HT1080 (cell line): ENCODE results near the gene CCDC187. TPM values are rescaled to one million over a fixed set of nuclear protein-coding genes. Genes with fewer than 3 reads are reported as not detected.

Experiments
- DNase-seq: peaks from one replicate; pipeline ENCODE4 v3.0.0-alpha.2; 2015; ENCODE audit warnings: low read depth
- total RNA-seq: library from RNA; depleted of rRNA; stranded (reverse); fragments of >200 nt; shearing (Covaris generic); gene quantifications from 2 replicates; pipeline ENCODE4 v1.2.3, GENCODE V29; 2014

Gene CCDC187
- total RNA-seq, 1 experiment from 2014 or later: 0.02 TPM

- DNase-seq: no peak
These were observed 36.0 kb upstream of the CCDC187 start for GRCh38 chr9:136339958-136340310.

- peak; percentile 57 for DNase-seq
These were observed 35.5 kb upstream of the CCDC187 start for GRCh38 chr9:136339173-136339957.

- no peak for DNase-seq
These were observed 34.6 kb upstream of the CCDC187 start for GRCh38 chr9:136338511-136338910.

- no peak for DNase-seq
These were observed 33.8 kb upstream of the CCDC187 start for GRCh38 chr9:136337416-136338395.

GRCh38 chr9:136336881-136337280 lies 33.0 kb upstream of the CCDC187 start:
- DNase-seq: no peak

GRCh38 chr9:136336156-136336870 lies 32.4 kb upstream of the CCDC187 start:
- no peak for DNase-seq

GRCh38 chr9:136335296-136336155 lies 31.6 kb upstream of the CCDC187 start:
- no peak for DNase-seq

- DNase-seq: no peak
These were observed 30.6 kb upstream of the CCDC187 start for GRCh38 chr9:136334541-136334940.

- DNase-seq: no peak
These were observed 29.6 kb upstream of the CCDC187 start for GRCh38 chr9:136333486-136333885.

GRCh38 chr9:136333045-136333444 lies 29.2 kb upstream of the CCDC187 start:
- DNase-seq: no peak

GRCh38 chr9:136332482-136332983 lies 28.6 kb upstream of the CCDC187 start:
- DNase-seq: no peak

GRCh38 chr9:136331556-136332481 lies 27.9 kb upstream of the CCDC187 start:
- no peak for DNase-seq

GRCh38 chr9:136331030-136331429 lies 27.1 kb upstream of the CCDC187 start:
- DNase-seq: no peak

GRCh38 chr9:136330406-136330990 lies 26.6 kb upstream of the CCDC187 start:
- no peak for DNase-seq

- DNase-seq: no peak
These were observed 25.9 kb upstream of the CCDC187 start for GRCh38 chr9:136329636-136330405.

GRCh38 chr9:136329211-136329627 lies 25.3 kb upstream of the CCDC187 start:
- DNase-seq: no peak

GRCh38 chr9:136328622-136329041 lies 24.7 kb upstream of the CCDC187 start:
- no peak for DNase-seq

- DNase-seq: no peak
These were observed 24.2 kb upstream of the CCDC187 start for GRCh38 chr9:136328011-136328621.
